ENCODE measurements around the gene OR8J1.
"Not testable (repeated sequence)": the region's sequence is repeated elsewhere in the genome, so short reads cannot be mapped to it uniquely, and the experiment has no call there.

The OR8J1 gene

GRCh38 chr11:56353991-56354390 is at the start of gene OR8J1:
TSS of gene OR8J1 (plus strand) at chr11:56354291. CDS start at chr11:56360247, 5,956 bp downstream.
- no peak for DNase-seq

GRCh38 chr11:56307836-56308235 is 46.3 kb upstream of the OR8J1 start:
- DNase-seq = no peak

- no peak for DNase-seq
Measured at GRCh38 chr11:56314844-56315243, 39.2 kb upstream of the OR8J1 start, which contains the start of gene OR8K3. TSS of gene OR8K3 (plus strand) at chr11:56315144. CDS start at chr11:56318307, 3,163 bp downstream.

- DNase-seq = no peak
Measured at GRCh38 chr11:56331861-56332491, 22.1 kb upstream of the OR8J1 start.

GRCh38 chr11:56333156-56333555 is 20.9 kb upstream of the OR8J1 start:
- no peak for DNase-seq

GRCh38 chr11:56340289-56340688 is 13.8 kb upstream of the OR8J1 start:
- no peak for DNase-seq

- no peak for DNase-seq
Measured at GRCh38 chr11:56345739-56346138, 8.4 kb upstream of the OR8J1 start, which contains the start of gene OR8K1. TSS of gene OR8K1 (plus strand) at chr11:56346039. CDS start at chr11:56346039, 0 bp downstream.

- no peak for DNase-seq
Measured at GRCh38 chr11:56375324-56375723, 21.2 kb downstream of the OR8J1 start, which contains the start of gene OR8U1. TSS of gene OR8U1 (plus strand) at chr11:56375624. CDS start at chr11:56375624, 0 bp downstream.

- no peak for DNase-seq
Measured at GRCh38 chr11:56380120-56380519, 26.0 kb downstream of the OR8J1 start.

GRCh38 chr11:56394381-56394780 is 40.3 kb downstream of the OR8J1 start:
- no peak for DNase-seq

- no peak for DNase-seq
Measured at GRCh38 chr11:56396047-56396446, 42.0 kb downstream of the OR8J1 start.

- not testable (repeated sequence) for DNase-seq
Measured at GRCh38 chr11:56401858-56402461, 47.9 kb downstream of the OR8J1 start.

GRCh38 chr11:56404393-56404792 is 50.3 kb downstream of the OR8J1 start:
- no peak for DNase-seq

GRCh38 chr11:56410801-56411200 is 56.7 kb downstream of the OR8J1 start:
- DNase-seq = no peak
